ENCODE measurements around the gene TPCN2. TPM values are rescaled to one million over a fixed set of nuclear protein-coding genes. Genes with fewer than 3 reads are reported as not detected.

Gene TPCN2
- total RNA-seq, 4 donors from 2014 or later = 27.1 to 36.1 (median 31.3) TPM

GRCh38 chr11:69119190-69119589, 70.5 kb downstream of the TPCN2 start:
- 90 to 94% methylated on average over 2 of the region's 2 CpGs for WGBS, 2 donors
- peaks cover 0 to 40% (median 20%) of the 10 kb centered on the region in 4 donors for H3K4me1 ChIP-seq
- no peak for TF ChIP-seq CTCF (IDR thresholded peaks at IDR 0.05)
- no peak for TF ChIP-seq POLR2A (IDR thresholded peaks at IDR 0.05)
- TF ChIP-seq EP300 (IDR thresholded peaks at IDR 0.05) = no peak
- peaks cover 0 to 6% (median 0%) of the 10 kb centered on the region in 4 donors for H3K9me3 ChIP-seq
- H3K36me3 ChIP-seq = no peaks in the 10 kb centered on the region
- H3K27ac ChIP-seq = no peak overlapping the region
- no peak for DNase-seq (ENCODE audit: low spot score in 2 of 2)
- H3K4me3 ChIP-seq = no peak overlapping the region
- H3K27me3 ChIP-seq = no peaks in the 10 kb centered on the region

GRCh38 chr11:69120096-69120875, 71.6 kb downstream of the TPCN2 start:
- Histone ChIP-seq H3K27ac (no peak overlapping the region), H3K4me1 (peaks cover 0 to 39% (median 20%) of the 10 kb centered on the region in 4 donors), H3K36me3 (no peaks in the 10 kb centered on the region), H3K4me3 (no peak overlapping the region), H3K27me3 (no peaks in the 10 kb centered on the region), H3K9me3 (peaks cover 0 to 6% (median 0%) of the 10 kb centered on the region in 4 donors)
- WGBS, 2 donors = 82 to 92% methylated on average over 13 to 20 of the region's 21 CpGs
- TF ChIP-seq CTCF (IDR thresholded peaks at IDR 0.05) (no peak), POLR2A (IDR thresholded peaks at IDR 0.05) (no peak), EP300 (IDR thresholded peaks at IDR 0.05) (no peak)
- no peak for DNase-seq (ENCODE audit: low spot score in 2 of 2)

GRCh38 chr11:69121021-69121420, 72.3 kb downstream of the TPCN2 start:
- H3K27ac ChIP-seq = no peak overlapping the region
- WGBS, 2 donors = 86 to 88% methylated on average over 8 to 9 of the region's 9 CpGs

GRCh38 chr11:69121621-69122325, 73.0 kb downstream of the TPCN2 start:
- Histone ChIP-seq H3K27ac (peak overlapping the region in 1 of 4 donors; percentile 55), H3K27me3 (no peaks in the 10 kb centered on the region), H3K4me1 (peaks cover 0 to 29% (median 20%) of the 10 kb centered on the region in 4 donors), H3K9me3 (peaks cover 0 to 6% (median 0%) of the 10 kb centered on the region in 4 donors), H3K4me3 (no peak overlapping the region), H3K36me3 (no peaks in the 10 kb centered on the region)
- WGBS, 2 donors = 82 to 91% methylated on average over 14 to 16 of the region's 19 CpGs
- DNase-seq (ENCODE audit: low spot score in 2 of 2) = no peak
- TF ChIP-seq EP300 (IDR thresholded peaks at IDR 0.05) (no peak), CTCF (IDR thresholded peaks at IDR 0.05) (no peak), POLR2A (IDR thresholded peaks at IDR 0.05) (no peak)

More at GRCh38 chr11:69121021-69121420, 72.3 kb downstream of the TPCN2 start:
- TF ChIP-seq CTCF (IDR thresholded peaks at IDR 0.05) (no peak), POLR2A (IDR thresholded peaks at IDR 0.05) (no peak), EP300 (IDR thresholded peaks at IDR 0.05) (no peak)
- Histone ChIP-seq H3K36me3 (no peaks in the 10 kb centered on the region), H3K9me3 (peaks cover 0 to 6% (median 0%) of the 10 kb centered on the region in 4 donors), H3K4me1 (peaks cover 0 to 32% (median 20%) of the 10 kb centered on the region in 4 donors), H3K4me3 (no peak overlapping the region), H3K27me3 (no peaks in the 10 kb centered on the region)
- DNase-seq (ENCODE audit: low spot score in 2 of 2) = no peak

GRCh38 chr11:69122326-69122629, 73.5 kb downstream of the TPCN2 start:
- Histone ChIP-seq H3K27ac (peak overlapping the region in 3 of 4 donors; percentile 23 to 55 (median 48)), H3K9me3 (peaks cover 0 to 6% (median 0%) of the 10 kb centered on the region in 4 donors), H3K36me3 (no peaks in the 10 kb centered on the region), H3K4me3 (no peak overlapping the region), H3K4me1 (peaks cover 0 to 29% (median 20%) of the 10 kb centered on the region in 4 donors), H3K27me3 (no peaks in the 10 kb centered on the region)
- no peak for TF ChIP-seq CTCF (IDR thresholded peaks at IDR 0.05)
- TF ChIP-seq POLR2A (IDR thresholded peaks at IDR 0.05) = no peak
- no peak for TF ChIP-seq EP300 (IDR thresholded peaks at IDR 0.05)
- 76 to 96% methylated on average over 5 to 6 of the region's 9 CpGs for WGBS, 2 donors
- DNase-seq (ENCODE audit: low spot score in 2 of 2) = no peak
